GM12892 (cell line): ENCODE measurements around the gene EPHB2.
"Not testable (repeated sequence)": the region's sequence is repeated elsewhere in the genome, so short reads cannot be mapped to it uniquely, and the experiment has no call there.

Source experiments
- DNase-seq: peaks from one replicate; pipeline ENCODE4 v3.0.0; 2011; ENCODE audit not compliant: insufficient read length
- FAIRE-seq: peaks from 2 replicates; lab custom pipeline; 2011; peaks lifted over from hg19 to GRCh38; lab: Jason Lieb, UNC
- POLR2A ChIP-seq: IDR thresholded peaks from 2 replicates; pipeline ENCODE4 v1.6.1; 2011; ENCODE audit warnings: low read depth, low read length, control low read depth
- POLR2AphosphoS5 ChIP-seq: IDR thresholded peaks from 2 replicates; pipeline ENCODE4 v1.6.1; 2011; ENCODE audit warnings: low read depth, low read length, control low read depth
- TAF1 ChIP-seq: IDR thresholded peaks from 2 replicates; pipeline ENCODE4 v1.6.1; 2011; ENCODE audit warnings: low read depth, mild to moderate bottlenecking, control low read depth, low read length, borderline replicate concordance

EPHB2 gene

GRCh38 chr1:22925111-22925510, 214.5 kb downstream of the EPHB2 start:
- FAIRE-seq (no peak), DNase-seq (no peak)
- TF ChIP-seq POLR2A = no peak
- TF ChIP-seq POLR2AphosphoS5 = no peak
- TF ChIP-seq TAF1 = no peak

GRCh38 chr1:22930240-22930912, 219.7 kb downstream of the EPHB2 start:
- DNase-seq (peak; percentile 68), FAIRE-seq (no peak)
- TF ChIP-seq POLR2A = no peak

GRCh38 chr1:22932803-22933470, 222.3 kb downstream of the EPHB2 start:
- TF ChIP-seq POLR2A (no peak), TAF1 (no peak), POLR2AphosphoS5 (no peak)
- DNase-seq (no peak), FAIRE-seq (no peak)

GRCh38 chr1:22935433-22935832, 224.8 kb downstream of the EPHB2 start:
- FAIRE-seq (no peak), DNase-seq (no peak)
- no peak for TF ChIP-seq TAF1
- no peak for TF ChIP-seq POLR2AphosphoS5
- TF ChIP-seq POLR2A = no peak

- TF ChIP-seq TAF1 = no peak
- FAIRE-seq (no peak), DNase-seq (no peak)
These were observed 226.0 kb downstream of the EPHB2 start for GRCh38 chr1:22936681-22937080.

- TF ChIP-seq POLR2AphosphoS5 (no peak), TAF1 (no peak), POLR2A (no peak)
- FAIRE-seq (no peak), DNase-seq (no peak)
These were observed 230.6 kb downstream of the EPHB2 start for GRCh38 chr1:22941257-22941656.

GRCh38 chr1:22944346-22945055, 233.9 kb downstream of the EPHB2 start:
- FAIRE-seq (no peak), DNase-seq (no peak)
- TF ChIP-seq POLR2AphosphoS5 (no peak), POLR2A (no peak), TAF1 (no peak)

- DNase-seq, FAIRE-seq: not testable (repeated sequence)
These were observed 234.5 kb downstream of the EPHB2 start for GRCh38 chr1:22945171-22945570.

GRCh38 chr1:22949822-22950331, 239.2 kb downstream of the EPHB2 start:
- FAIRE-seq = no peak
- TF ChIP-seq POLR2A = no peak
- TF ChIP-seq TAF1 = no peak
- TF ChIP-seq POLR2AphosphoS5 = no peak
- DNase-seq = no peak

- no peak for FAIRE-seq
- TF ChIP-seq POLR2A (no peak), POLR2AphosphoS5 (no peak), TAF1 (no peak)
- no peak for DNase-seq
These were observed 241.2 kb downstream of the EPHB2 start for GRCh38 chr1:22951796-22952195.

GRCh38 chr1:22952694-22953056, 242.0 kb downstream of the EPHB2 start:
- no peak for DNase-seq
- TF ChIP-seq POLR2AphosphoS5 (no peak), TAF1 (no peak), POLR2A (no peak)
- no peak for FAIRE-seq
